ENCODE data around the gene PYGB.

Gene PYGB

DNA sequence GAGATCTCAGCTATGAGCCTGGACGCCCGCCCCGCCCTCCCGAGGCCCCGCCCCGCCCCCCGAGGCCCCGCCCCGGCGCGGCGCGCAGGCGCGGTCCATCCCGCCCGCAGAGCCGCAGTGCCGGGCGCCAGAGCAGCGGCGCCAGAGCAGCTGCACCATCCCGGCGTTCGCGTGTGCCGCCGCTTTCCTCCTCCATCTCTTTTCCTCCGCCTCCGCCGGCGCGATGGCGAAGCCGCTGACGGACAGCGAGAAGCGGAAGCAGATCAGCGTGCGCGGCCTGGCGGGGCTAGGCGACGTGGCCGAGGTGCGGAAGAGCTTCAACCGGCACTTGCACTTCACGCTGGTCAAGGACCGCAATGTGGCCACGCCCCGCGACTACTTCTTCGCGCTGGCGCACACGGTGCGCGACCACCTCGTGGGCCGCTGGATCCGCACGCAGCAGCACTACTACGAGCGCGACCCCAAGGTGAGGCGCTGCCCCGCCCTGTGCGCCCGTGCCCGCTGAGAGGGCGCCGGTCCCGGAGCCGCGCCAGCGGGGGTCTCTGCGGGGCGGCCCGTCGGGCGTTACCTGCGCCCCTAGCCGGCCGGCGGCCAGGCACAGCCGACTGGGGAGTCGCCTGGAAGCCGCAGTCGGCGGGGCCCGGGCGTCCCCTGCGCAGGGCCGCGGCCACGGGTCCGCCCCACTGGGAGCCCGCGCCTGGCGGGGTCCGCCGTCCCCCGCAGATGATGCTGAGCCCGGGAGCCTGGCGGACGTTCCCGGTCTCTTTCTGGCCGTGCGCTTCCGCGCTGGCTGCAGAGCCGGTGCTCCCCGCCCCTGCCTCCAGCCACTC, at the start of gene PYGB:
Gene PYGB, plus strand, starts transcription at position 130 of the 830 bp plus-strand sequence. Its CDS starts 94 bp downstream, at position 224.
- DNase-seq (ENCODE audit: low spot score): peak; percentile 84

DNA sequence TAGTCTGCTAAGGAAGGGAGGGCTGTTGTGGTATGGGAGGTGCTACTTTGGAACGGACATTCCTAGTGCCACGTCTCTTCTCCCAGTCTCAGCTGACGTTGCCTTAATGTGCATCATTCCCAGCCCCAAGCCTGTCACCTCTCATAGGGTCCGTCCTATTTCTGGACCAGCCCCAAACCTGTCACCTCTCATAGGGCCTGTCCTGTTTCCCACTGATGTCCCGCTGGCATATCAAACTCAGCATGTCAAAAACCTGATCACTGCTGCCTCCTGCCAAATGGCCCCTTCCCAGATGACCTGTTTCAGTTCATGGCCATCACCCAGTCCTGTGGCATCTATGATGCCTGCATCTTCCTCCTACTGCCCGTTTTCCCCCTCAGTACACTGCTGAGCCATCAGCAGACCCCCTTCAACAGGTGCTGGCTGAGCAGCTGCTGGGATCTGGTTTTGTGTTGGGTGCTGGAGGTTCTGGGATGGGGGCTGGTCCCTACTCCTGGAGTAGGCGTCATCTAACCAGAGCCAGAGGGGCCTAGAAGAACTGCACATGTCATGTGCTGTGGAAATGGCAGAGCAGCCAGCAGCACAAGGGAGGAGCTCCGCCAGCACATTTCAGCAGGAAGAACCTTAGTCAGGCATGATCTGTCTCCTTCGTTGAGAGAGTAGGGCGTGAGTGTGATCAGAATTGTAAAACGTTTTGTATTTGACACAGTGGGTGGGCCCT, 49.1 kb upstream of the PYGB start:
- no peak for DNase-seq (ENCODE audit: low spot score)

DNA sequence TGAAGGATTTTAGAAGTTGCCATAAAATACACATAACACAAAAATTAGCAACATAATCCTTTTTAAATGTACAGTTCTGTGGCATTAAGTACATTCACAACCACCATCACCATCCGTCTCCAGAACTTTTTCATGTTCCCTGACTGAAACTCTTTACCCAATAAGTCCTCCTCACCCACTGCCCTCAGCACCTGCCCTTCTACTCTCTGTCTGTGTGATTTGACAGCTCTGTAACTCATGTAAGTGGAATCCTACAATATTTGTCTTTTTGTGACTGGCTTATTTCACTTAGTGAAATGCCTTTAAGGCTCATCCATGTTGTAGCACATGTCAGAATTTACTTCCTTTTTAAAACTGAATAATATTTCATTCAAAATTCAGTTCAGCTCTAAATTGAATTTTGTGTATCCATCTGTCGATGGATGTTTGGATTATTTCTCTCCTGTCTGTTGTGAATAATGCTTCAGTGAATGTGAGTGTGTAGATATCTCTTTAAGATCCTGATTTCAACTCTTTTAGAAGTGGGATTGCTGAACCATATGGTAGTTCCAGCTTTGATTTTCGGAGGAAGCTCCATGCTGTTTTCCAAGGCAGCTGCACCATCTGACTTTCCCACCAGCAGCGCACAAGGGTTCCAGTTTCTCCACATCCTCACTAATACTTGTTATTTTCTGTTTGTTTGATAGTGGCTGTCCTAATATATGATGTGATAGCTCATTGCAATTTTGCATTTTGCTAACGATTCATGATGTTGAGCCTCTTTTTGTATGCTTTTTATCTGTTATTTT, 48.2 kb upstream of the PYGB start:
- no peak for DNase-seq (ENCODE audit: low spot score)

DNA sequence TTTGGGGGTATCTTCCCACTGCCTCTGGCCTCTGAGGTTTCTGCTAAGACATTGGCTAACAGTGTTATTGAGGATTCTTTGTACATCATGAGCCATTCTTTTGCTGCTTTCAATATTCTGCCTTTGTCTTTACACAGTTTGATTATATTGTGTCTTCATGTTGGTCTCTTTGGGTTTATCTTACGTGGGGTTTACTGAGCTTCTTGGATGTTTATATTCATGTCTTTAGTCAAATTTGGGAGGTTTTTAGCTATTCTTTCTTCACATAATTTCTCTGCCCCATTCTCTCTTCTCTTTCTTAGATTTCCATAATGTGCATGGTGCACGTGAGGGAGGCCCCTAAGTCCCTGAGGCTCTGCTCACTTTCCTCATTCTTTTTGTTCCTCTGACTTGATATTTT, 44.8 kb upstream of the PYGB start:
- DNase-seq (ENCODE audit: low spot score): no peak

DNA sequence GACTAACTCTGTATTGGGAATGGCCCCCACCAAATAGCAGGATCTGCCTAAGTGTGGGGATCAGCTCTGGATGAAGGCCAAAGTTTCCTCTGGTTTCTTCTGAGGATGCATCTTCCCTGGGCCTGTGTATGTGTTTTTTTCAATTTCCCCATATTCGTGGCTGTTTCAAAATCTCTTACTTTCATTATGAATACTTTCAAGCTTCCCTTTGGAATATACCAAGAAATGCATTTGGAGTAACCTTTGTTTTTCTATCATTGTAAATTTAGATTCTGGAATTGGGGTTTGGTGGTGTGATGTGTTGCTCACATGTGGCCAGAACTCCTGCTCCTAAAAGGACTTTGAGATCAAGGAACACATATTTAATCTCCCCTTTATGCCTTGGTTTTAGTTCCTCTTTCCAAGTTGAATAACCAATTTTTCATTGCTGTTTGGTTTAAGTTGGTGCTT, 44.0 kb upstream of the PYGB start:
- DNase-seq (ENCODE audit: low spot score): no peak

DNA sequence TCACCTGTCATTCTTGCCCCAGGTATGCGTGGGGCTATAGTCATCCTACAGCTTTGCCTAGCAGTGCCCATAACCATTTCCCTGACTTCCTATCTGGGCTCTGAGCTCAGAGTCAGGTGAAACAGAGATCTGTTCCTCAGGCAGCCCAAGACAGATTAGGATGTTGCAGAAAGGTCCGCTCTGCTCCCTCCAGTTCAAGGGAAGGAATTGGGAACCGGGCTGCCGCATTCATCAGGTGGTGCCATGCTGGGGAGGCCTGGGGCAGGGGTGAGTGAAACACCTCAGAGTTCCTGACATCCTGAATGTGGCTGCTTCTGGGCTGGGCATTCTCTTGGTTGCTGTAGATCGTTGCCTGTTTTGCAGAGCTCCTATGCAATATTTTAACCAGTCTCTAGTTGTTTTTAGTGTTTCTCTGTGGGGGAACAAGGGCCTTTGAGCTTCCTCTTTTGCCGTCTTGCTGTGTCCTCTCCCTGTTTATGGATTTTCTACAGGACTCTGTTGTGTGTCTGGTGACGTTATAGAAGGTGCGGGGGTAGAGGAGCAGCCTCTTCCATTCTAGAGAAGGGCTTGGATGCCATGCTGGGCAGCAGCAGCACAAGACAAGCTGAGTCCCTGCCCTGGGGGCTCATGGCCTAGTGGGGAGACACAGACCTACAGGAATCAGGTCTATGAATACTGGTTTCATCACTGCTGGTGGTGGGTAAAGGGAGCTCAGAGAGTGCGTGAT, 43.2 kb upstream of the PYGB start:
- no peak for DNase-seq (ENCODE audit: low spot score)

DNA sequence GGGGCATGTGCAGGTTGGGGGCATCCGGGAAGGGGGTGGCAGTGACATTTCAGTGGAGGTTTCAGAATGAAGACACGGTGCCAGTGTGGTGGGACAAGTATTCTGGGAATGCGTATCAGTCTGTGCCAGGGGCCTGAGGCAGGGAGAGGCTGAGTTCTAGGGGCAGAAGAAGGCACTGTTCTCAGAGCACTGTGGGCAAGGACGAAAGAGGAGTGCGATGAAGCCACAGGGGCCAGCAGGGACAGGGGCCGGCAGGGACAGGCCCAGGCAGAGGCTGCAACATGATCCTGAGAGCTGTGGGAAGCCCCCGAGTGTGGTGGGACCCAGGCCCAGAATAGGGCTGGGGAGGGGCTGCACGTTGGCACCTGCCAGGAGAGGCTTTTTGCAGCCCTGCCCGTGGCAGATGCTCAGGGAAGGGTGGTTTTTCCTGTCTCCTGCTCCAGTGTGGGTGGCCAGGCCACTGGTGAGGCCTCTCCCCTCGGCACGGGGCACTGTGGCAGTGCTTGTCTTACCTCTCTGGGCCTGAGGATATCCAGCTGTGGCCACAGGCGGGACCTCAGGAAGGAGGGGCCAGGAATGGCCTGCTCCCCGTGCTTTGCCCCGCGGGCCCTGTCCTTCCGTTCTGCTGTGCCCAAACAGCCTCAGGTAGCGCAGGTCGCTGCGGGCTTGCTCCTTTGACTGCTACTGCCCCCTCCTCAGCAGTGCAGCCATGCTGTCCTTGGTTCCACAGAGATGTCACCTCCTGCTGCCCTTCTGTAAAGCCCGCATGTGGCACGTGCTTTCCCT, 42.4 kb upstream of the PYGB start:
- DNase-seq (ENCODE audit: low spot score): no peak

DNA sequence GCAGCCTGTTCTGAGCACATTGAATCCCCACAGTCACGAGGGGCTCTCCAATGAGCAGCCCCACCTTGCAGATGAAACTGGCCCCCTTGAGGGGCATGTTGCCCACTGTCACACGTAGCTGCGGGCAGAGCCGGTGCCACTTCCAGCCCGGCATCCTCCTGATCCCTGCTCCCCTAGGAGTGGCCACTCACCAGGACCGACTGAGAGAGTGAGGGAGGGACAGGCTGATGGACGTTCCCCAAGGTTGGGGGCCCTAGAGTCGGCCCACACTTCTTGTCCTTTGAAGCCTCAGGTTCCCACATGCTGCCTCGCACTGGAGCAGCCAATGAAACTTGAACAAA, 41.9 kb upstream of the PYGB start:
- no peak for DNase-seq (ENCODE audit: low spot score)

DNA sequence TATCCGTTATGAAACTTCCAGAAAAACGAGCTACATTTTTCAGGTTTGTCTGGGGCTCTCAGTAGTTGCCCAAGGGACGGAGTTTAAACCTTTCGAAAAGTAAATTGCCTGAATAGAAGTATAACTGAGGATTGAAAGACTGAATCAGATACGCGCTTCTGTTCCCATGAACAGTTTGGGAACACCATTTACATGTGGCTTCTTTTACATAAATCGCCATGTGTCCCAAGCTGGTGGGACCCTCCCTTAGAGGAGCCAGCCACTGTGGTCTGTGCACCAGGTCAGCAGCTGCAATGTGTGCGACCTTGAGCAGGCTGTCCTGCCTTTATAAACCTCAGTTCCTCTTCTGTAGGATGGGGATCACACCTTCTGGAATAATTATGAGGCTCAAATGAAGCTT, 41.3 kb upstream of the PYGB start:
- DNase-seq (ENCODE audit: low spot score): no peak

DNA sequence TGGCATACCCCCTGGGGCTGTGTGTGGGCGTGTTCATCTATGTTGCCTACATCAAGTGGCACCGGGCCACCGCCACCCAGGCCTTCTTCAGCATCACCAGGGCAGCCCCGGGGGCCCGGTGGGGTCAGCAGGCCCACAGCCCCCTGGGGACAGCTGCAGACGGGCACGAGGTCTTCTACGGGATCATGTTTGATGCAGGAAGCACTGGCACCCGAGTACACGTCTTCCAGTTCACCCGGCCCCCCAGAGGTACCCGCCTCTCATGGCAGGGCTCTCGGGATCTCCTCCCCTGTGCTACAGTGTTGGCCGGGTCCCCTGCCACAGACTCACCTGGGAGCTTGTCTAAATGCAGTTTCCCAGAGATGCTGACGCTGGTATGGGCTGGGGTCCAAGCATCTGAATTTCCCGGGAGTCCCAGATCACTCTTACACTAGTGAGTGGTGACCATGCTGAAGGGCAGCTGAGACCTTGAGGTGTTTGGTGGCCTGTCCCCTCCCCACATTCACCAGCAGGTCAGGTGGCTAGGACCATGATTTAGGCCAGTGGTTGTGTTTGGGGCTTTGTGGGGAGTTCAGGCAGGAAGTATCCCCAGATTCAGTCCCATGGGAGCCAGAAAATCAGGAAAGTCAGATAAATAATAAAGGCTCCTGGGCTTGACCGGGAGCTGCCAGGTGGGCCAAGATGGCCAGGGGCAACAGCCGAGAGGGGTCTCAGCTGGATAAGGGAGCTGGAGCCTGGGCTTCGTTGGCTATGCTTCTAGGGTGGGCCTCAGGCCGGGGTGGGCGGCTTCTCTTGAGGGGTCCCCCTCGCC, 40.5 kb upstream of the PYGB start:
- no peak for DNase-seq (ENCODE audit: low spot score)

DNA sequence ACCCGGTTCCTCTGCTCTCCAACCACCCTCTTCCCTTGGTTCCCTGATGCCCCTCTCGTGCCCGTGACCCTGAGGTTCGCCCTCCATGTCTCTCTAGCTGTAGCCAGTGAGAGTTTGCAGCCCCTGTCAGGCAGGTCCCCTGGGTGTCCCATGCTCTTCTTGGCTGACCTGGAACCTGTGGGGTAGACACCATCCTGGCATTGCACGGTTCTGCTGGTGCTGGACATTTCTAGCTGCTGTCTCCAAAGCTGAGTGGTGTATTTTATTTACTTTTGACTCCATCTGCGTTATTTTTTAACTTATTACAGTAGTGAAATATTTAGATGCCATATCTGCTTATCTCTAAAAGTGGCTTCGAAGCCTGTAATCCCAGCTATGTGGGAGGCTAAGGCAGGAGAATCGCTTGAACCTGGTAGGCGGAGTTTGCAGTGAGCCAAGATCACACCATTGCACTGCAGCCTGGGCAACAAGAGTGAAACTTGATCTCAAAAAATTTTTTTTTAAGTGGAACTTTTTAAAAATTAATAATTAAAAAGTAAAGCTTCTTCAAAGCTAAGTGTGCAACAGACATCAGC, 39.8 kb upstream of the PYGB start:
- no peak for DNase-seq (ENCODE audit: low spot score)

DNA sequence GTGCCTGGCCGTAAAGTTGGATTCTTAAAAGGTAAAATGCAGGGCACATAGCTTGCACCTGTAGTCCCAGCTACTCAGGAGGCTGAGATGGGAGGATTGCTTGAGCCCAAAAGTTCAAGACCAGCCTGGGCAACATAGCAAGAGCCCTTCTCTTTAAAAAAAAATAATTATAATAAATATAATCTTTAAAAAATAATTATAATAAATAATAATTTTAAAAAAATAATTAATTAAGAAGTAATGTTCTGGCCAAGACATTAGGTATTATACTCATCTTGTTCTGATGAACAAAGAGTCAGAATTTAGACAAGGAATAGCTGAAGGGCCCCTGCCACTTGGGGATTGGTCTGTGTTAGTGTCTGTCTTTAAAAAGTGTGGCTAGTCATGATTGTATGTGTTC, 38.5 kb upstream of the PYGB start:
- DNase-seq (ENCODE audit: low spot score): no peak

DNA sequence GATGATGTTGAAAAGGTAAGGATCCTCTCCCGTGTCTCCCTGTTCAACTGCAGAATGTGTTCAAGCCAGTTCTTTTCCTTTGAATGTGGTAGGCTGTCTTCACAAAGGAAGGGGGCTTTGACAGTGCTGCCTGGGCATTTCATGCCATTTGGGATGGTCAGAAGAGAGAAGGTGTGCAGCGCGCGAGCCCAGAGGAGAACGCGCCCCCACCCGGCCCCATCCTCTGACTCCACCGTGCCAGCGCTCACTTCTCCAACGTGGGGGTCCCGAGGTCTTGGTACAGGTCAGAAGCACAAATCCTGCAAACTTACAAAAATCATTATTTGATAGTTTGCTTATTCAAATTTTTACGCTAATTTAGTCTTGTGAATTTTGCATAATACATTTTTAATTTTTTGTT, 38.0 kb upstream of the PYGB start:
- DNase-seq (ENCODE audit: low spot score): no peak

DNA sequence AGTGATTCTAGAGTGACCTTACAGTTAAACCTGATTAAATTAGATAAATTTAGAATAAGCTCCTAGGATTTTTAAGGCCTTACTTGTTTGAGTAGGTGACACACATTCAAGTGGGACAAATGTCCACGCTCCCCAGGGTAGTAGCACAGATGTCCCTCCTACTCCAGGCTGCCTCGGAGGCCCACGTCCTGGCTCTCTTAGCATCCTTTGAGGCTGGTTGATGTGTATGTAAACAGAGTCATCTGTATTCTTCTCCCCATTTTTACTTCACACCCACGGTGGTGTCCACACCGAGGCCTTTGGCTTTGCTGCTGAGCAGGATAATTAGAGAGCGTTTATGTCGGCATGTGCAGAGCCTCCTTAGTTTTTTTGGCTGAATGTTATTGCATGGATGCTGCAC, 36.6 kb upstream of the PYGB start:
- no peak for DNase-seq (ENCODE audit: low spot score)

DNA sequence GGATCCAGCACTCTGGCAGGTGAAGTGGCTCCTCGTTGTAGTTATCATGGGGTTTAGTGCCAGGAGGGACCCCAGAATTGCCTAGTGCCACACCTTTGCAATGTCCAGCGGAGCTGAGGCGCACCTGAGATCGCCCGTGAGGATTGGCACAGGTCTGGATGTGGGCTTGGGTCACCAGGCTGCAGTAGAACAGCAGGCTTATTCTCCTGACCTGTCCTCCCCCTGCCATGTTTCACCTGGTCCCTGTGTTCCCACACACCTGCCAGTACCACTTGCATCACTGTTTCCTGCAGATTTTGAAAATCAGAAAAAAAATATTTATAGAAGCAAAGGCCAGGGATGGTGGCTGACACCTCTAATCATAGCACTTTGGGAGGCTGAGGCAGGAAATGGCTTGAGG, 35.6 kb upstream of the PYGB start:
- no peak for DNase-seq (ENCODE audit: low spot score)

DNA sequence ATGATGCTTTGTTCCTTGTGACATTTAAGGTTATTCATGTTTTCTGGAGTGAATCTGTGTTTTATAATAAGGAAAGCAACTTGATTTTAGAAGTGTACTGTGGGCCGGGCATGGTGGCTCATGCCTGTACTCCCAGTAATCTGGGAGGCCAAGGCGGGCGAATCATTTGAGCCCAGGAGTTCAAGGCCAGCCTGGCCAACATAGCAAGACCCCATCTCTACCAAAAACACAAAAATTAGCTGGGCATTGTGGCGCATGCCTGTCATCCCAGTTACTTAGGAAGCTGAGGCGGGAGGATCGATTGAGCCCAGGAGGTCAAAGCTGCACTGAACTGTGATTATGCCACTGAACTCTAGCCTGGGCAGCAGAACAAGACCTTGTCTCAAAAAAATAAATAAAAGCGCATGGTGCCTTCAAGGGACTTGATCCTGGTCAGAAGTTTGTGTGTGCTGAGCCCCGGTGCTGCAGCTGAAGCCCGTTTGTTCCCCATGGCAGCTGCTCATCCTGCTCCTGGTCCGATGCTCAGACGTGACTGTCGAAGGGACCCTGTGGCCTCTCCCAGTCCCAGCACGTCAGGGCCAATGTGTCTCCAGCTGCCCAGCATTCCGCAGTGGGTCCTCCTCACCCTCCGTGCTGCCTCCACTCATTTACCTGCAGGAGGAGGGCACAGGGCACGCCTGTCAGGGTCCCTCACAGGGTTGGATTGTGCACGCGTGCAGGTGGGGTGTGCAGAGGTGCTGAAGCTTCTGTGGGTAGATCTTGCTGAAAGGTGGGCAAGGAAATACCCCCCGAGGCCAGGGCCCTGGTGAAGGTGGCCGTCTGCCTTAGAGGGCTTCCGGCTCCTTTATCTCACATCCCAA, 34.1 kb upstream of the PYGB start:
- no peak for DNase-seq (ENCODE audit: low spot score)

DNA sequence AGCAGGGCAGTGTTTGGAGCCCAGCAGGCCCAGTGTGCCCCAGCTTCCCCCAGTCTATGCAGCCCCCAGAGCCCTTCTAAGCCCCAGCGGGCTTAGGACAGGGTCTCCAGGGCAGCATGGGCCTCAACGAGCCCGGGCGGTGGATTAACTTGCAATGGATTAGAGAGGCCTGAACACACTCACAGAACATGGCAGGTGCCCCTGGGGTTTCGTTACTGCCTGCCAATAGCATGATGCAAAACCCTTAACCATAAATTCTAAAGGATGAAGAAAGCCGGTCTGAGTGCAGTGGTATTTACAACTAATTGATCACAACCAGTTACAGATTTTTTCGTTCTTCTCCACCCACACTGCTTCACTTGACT, 33.5 kb upstream of the PYGB start:
- DNase-seq (ENCODE audit: low spot score): no peak

DNA sequence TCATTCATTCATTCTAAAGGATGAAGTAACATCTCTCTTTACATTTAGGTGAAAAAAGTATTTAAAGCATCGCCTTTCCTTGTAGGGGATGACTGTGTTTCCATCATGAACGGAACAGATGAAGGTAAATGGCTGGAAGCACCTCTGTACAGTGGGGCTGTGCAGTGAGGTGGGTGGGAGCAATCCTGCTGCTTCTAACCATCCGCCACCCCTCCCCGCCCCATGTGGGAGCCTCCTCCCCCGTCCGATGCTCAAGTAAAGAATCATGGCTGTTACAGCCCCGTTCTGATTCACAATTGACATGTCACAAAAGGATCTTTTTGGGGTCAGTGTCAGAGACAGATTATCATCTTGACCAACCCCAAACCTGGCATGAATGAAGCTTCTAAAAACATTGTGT, 33.1 kb upstream of the PYGB start:
- DNase-seq (ENCODE audit: low spot score): no peak

DNA sequence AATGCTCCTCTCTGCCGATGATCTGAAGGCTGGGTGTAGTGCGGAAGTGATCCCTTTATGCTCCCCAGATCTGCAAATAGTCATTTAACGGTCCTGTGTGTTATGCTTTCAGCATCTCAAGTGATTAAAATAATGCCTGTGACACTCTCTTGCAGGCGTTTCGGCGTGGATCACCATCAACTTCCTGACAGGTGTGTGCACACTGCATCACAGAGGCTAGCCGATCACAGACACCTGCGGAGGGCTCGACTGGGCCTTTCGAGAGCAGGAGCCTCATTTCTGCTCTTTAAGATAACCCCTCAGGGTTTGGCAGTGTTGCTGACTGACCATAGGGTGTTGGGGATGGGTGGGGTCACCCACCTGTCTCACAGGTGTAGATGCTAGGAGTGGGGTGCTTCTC, 32.4 kb upstream of the PYGB start:
- DNase-seq (ENCODE audit: low spot score): no peak
